CD4-positive, alpha-beta T cell treated with Interferon alpha-2 for 1 hour (primary cell): ENCODE data around the gene GFER.
"Not testable (repeated sequence)": the region's sequence is repeated elsewhere in the genome, so short reads cannot be mapped to it uniquely, and the experiment has no call there.

Source experiments
- DNase-seq, 2 donors: peaks; one replicate each; pipeline ENCODE4 v3.0.0-alpha.2; 2020 to 2022

Gene GFER

GRCh38 chr16:2008009-2008526, 24.1 kb downstream of the GFER start:
- peak in 1 of 2 donors; percentile 26 for DNase-seq

- peak in 1 of 2 donors; percentile 33 for DNase-seq
Measured at GRCh38 chr16:2008631-2009163, 24.7 kb downstream of the GFER start.

GRCh38 chr16:2009164-2009711, 25.2 kb downstream of the GFER start:
- DNase-seq, result no peak

GRCh38 chr16:2009791-2010510, 26.0 kb downstream of the GFER start, which contains the start of gene ZNF598:
Gene ZNF598 (minus strand): TSS chr16:2009821.
- DNase-seq, result peak; percentile 79 to 85

- DNase-seq, result not testable (repeated sequence)
Measured at GRCh38 chr16:2011726-2012125, 27.7 kb downstream of the GFER start.

- DNase-seq, result no peak
Measured at GRCh38 chr16:2013527-2013926, 29.5 kb downstream of the GFER start.

- DNase-seq, result peak in 1 of 2 donors; percentile 26
Measured at GRCh38 chr16:2015117-2015946, 31.3 kb downstream of the GFER start.

GRCh38 chr16:2015947-2016208, 31.9 kb downstream of the GFER start:
- DNase-seq, result no peak

GRCh38 chr16:2016407-2016922, 32.5 kb downstream of the GFER start:
- DNase-seq, result no peak

GRCh38 chr16:2019518-2019920, 35.5 kb downstream of the GFER start, which contains the start of gene NPW:
Gene NPW (plus strand): TSS chr16:2019785.
- DNase-seq, result no peak

- DNase-seq, result no peak
Measured at GRCh38 chr16:2019921-2020831, 36.2 kb downstream of the GFER start.

GRCh38 chr16:2022723-2023091, 38.7 kb downstream of the GFER start:
- no peak for DNase-seq

GRCh38 chr16:2023092-2024031, 39.4 kb downstream of the GFER start:
- peak; percentile 93 to 96 for DNase-seq

- no peak for DNase-seq
Measured at GRCh38 chr16:2024032-2024420, 40.0 kb downstream of the GFER start.

GRCh38 chr16:2025251-2025650, 41.3 kb downstream of the GFER start:
- no peak for DNase-seq

- no peak for DNase-seq
Measured at GRCh38 chr16:2025878-2026460, 42.0 kb downstream of the GFER start.

GRCh38 chr16:2026461-2027023, 42.5 kb downstream of the GFER start, which contains the start of gene NHERF2:
Gene NHERF2 (plus strand): TSS chr16:2026902. CDS start chr16:2027006, 104 bp downstream.
- DNase-seq, result peak in 1 of 2 donors; percentile 40

- DNase-seq, result no peak
Measured at GRCh38 chr16:2027024-2028010, 43.3 kb downstream of the GFER start.

- no peak for DNase-seq
Measured at GRCh38 chr16:2028146-2028545, 44.2 kb downstream of the GFER start.
